ENCODE measurements around the gene CD1B. TPM values are rescaled to one million over a fixed set of nuclear protein-coding genes. Genes with fewer than 3 reads are reported as not detected.
"Not testable (repeated sequence)": the region's sequence is repeated elsewhere in the genome, so short reads cannot be mapped to it uniquely, and the experiment has no call there.

Gene CD1B
- total RNA-seq (ENCODE audit: insufficient read depth, low replicate concordance) = 1.2 TPM

GRCh38 chr1:158331481-158332150 lies at the start of gene CD1B:
TSS of gene CD1B (minus strand) at chr1:158331531. CDS start at chr1:158331423, 108 bp downstream.
- DNase-seq (ENCODE audit: low spot score) = no peak

GRCh38 chr1:158374860-158375259 lies 43.5 kb upstream of the CD1B start:
- DNase-seq (ENCODE audit: low spot score) = no peak

- DNase-seq (ENCODE audit: low spot score) = not testable (repeated sequence)
These were observed 42.8 kb upstream of the CD1B start for GRCh38 chr1:158374101-158374500.

- no peak for DNase-seq (ENCODE audit: low spot score)
These were observed 40.0 kb upstream of the CD1B start for GRCh38 chr1:158371188-158371953.

GRCh38 chr1:158366783-158367182 lies 35.5 kb upstream of the CD1B start:
- DNase-seq (ENCODE audit: low spot score) = no peak

GRCh38 chr1:158362941-158363340 lies 31.6 kb upstream of the CD1B start:
- no peak for DNase-seq (ENCODE audit: low spot score)

- DNase-seq (ENCODE audit: low spot score) = no peak
These were observed 31.2 kb upstream of the CD1B start for GRCh38 chr1:158362482-158362881.

- DNase-seq (ENCODE audit: low spot score) = no peak
These were observed 26.1 kb upstream of the CD1B start for GRCh38 chr1:158357441-158357840.

GRCh38 chr1:158356616-158357015 lies 25.3 kb upstream of the CD1B start:
- DNase-seq (ENCODE audit: low spot score) = no peak

GRCh38 chr1:158355773-158356285 lies 24.5 kb upstream of the CD1B start:
- no peak for DNase-seq (ENCODE audit: low spot score)

GRCh38 chr1:158354255-158354654 lies 22.9 kb upstream of the CD1B start:
- DNase-seq (ENCODE audit: low spot score) = no peak

- DNase-seq (ENCODE audit: low spot score) = no peak
These were observed 22.2 kb upstream of the CD1B start, which contains the start of gene CD1E for GRCh38 chr1:158353303-158354075. TSS of gene CD1E (plus strand) at chr1:158353894. CDS start at chr1:158353989, 95 bp downstream.

- DNase-seq (ENCODE audit: low spot score) = not testable (repeated sequence)
These were observed 17.6 kb upstream of the CD1B start for GRCh38 chr1:158348946-158349345.

GRCh38 chr1:158336413-158336812 lies 5.1 kb upstream of the CD1B start:
- DNase-seq (ENCODE audit: low spot score) = not testable (repeated sequence)

- DNase-seq (ENCODE audit: low spot score) = no peak
These were observed 3.8 kb upstream of the CD1B start for GRCh38 chr1:158335213-158335532.

GRCh38 chr1:158334526-158335212 lies 3.3 kb upstream of the CD1B start:
- DNase-seq (ENCODE audit: low spot score) = no peak

GRCh38 chr1:158333405-158334155 lies 2.2 kb upstream of the CD1B start:
- DNase-seq (ENCODE audit: low spot score) = no peak

- DNase-seq (ENCODE audit: low spot score) = no peak
These were observed 265 bp downstream of the CD1B start for GRCh38 chr1:158331106-158331425.

- no peak for DNase-seq (ENCODE audit: low spot score)
These were observed 783 bp downstream of the CD1B start for GRCh38 chr1:158330391-158331105.

GRCh38 chr1:158329733-158330132 lies 1.6 kb downstream of the CD1B start:
- DNase-seq (ENCODE audit: low spot score) = no peak

Data from umbilical cord (tissue), 2 donors.